Activated B cell treated with CpG ODN at 0.5 μM for 24 hours (primary cell): ENCODE data around the gene MYH9. TPM values are rescaled to one million over a fixed set of nuclear protein-coding genes. Genes with fewer than 3 reads are reported as not detected.

Experiments
- ATAC-seq: fragments of 200-7000 bp; cut with Tn5 transposase; one replicate; pipeline ENCODE4 v1.10.0; 2021; ENCODE audit warnings: low read depth, mild to moderate bottlenecking, moderate library complexity
- CTCF ChIA-PET: fragments of 350-600 bp; sonication (Branson Sonifier 250); formaldehyde crosslinking; loops from one replicate; lab custom pipeline; 2021; ENCODE audit warnings: antibody characterized with exemption; lab: Charles Lee
- POLR2A ChIA-PET: fragments of 350-600 bp; sonication (Branson Sonifier 250); formaldehyde crosslinking; loops from one replicate; lab custom pipeline; 2021; ENCODE audit warnings: antibody characterized with exemption; lab: Charles Lee
- DNase-seq: peaks from one replicate; pipeline ENCODE4 v3.0.0; 2022
- H3K27ac Mint-ChIP-seq: one replicate; pipeline ENCODE4 v1.8.0; 2020; ENCODE audit warnings: mixed read lengths
- H3K27me3 Mint-ChIP-seq: one replicate; pipeline ENCODE4 v1.8.0; 2021; ENCODE audit warnings: mixed read lengths
- H3K36me3 Mint-ChIP-seq: one replicate; pipeline ENCODE4 v1.8.0; 2021; ENCODE audit warnings: low read depth, mixed read lengths
- H3K4me1 Mint-ChIP-seq: one replicate; pipeline ENCODE4 v1.8.0; 2021; ENCODE audit warnings: mixed read lengths
- H3K4me3 Mint-ChIP-seq: one replicate; pipeline ENCODE4 v1.8.0; 2020; ENCODE audit warnings: mild to moderate bottlenecking, mixed read lengths
- H3K9me3 Mint-ChIP-seq: one replicate; pipeline ENCODE4 v1.8.0; 2020; ENCODE audit warnings: mixed read lengths
- intact Hi-C: fragments of 100-400 bp; cut with micrococcal nuclease; formaldehyde crosslinking; loops from one replicate; pipeline ENCODE4 v1.15.1; 2024
- total RNA-seq: library from RNA; stranded (reverse); gene quantifications from 2 replicates; pipeline ENCODE4 v1.2.3, GENCODE V29; 2022
- TF ChIP-seq, protein P1 (sequence below): fragments of 200-600 bp; IDR thresholded peaks from one replicate; pipeline ENCODE4 v1.8.0; 2022; ENCODE audit warnings: antibody characterized with exemption, mild to moderate bottlenecking

Gene MYH9
- total RNA-seq, 1 donor from 2014 or later, result 714 TPM

DNA sequence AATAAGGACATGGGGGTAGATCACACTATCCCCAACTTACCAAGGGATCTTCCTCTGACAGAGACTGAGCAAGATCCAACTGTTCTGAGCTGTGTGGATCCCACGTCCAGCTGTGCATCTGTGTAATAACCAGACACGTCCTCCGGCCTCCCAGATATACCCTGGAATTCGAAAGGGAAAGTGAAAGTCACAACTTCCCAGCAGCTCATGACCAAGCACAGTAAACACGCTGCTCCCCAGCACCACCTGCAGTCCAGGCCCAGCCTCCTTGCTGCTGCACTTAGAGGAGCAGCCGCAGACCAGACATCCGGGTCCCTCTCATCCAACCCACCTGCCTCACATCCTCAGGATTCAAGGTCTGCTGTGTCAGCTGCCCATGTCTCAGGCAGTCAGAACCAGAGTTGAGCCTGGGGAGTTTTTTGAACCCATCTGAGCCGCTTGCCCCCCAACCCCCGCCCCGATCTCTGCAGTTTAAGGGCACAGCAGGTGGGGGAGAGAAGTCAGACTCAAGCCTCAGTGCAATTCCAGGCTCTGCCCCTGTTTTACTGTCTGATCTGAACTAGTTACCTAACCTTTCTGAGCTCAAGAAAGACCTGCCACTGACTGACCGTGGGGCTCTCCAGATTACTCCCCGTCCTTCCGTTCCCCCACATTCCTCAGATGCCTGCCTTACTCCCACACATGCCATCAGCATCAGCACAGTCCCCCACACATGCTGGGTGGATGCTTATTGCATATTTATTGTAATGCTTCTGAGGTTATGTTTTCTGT is 148.2 kb downstream of the MYH9 start, which contains the start of gene APOL2:
Gene APOL2 (minus strand): TSS at position 127 of the 771 bp plus-strand sequence. CDS start 6,365 bp downstream, outside the sequence.
- TF ChIP-seq, protein P1, sequence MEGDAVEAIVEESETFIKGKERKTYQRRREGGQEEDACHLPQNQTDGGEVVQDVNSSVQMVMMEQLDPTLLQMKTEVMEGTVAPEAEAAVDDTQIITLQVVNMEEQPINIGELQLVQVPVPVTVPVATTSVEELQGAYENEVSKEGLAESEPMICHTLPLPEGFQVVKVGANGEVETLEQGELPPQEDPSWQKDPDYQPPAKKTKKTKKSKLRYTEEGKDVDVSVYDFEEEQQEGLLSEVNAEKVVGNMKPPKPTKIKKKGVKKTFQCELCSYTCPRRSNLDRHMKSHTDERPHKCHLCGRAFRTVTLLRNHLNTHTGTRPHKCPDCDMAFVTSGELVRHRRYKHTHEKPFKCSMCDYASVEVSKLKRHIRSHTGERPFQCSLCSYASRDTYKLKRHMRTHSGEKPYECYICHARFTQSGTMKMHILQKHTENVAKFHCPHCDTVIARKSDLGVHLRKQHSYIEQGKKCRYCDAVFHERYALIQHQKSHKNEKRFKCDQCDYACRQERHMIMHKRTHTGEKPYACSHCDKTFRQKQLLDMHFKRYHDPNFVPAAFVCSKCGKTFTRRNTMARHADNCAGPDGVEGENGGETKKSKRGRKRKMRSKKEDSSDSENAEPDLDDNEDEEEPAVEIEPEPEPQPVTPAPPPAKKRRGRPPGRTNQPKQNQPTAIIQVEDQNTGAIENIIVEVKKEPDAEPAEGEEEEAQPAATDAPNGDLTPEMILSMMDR, result no peak
- intact Hi-C loops, result loop anchor here (1.0 to 5.0 kb wide), 3 partner anchors 13 to 42 kb away; partner anchors contain the start of gene APOL1
- no peaks in the 10 kb centered on the region for H3K27me3 Mint-ChIP-seq
- CTCF ChIA-PET, result interaction anchor here (0.6 to 2.9 kb wide), 10 partner anchors 14 to 247 kb away, joined by 3 to 12 read pairs (median 4); partner anchors contain the start of gene APOL1
- peak within 1 kb of the TSS; percentile 94 for H3K27ac Mint-ChIP-seq
- peaks cover 33% of the 10 kb centered on the region for H3K36me3 Mint-ChIP-seq
- POLR2A ChIA-PET, result interaction anchor here (0.5 to 3.1 kb wide), 11 partner anchors 9 to 1351 kb away, joined by 3 to 13 read pairs (median 3); partner anchors contain the start of genes APOL1, EIF3D, FOXRED2 and TXN2
- H3K9me3 Mint-ChIP-seq, result peaks cover 3% of the 10 kb centered on the region
- DNase-seq (peak; percentile 56), ATAC-seq (peak; percentile 98)
- H3K4me1 Mint-ChIP-seq, result peaks cover 46% of the 10 kb centered on the region
- H3K4me3 Mint-ChIP-seq, result peak within 1 kb of the TSS; percentile 98

DNA sequence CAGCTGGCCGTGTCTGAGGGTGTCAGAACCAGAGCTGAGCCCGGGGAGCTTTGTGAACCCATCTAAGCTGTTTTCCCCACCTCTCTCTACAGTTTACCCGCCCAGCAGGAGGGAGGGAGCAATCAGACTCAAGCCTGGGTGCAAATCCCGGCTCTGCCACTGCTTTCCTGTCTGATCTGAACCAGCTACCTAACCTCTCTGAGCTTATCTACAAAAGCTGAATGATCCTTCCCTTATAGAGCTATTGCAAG is 148.7 kb downstream of the MYH9 start:
- Mint-ChIP-seq H3K9me3 (peaks cover 3% of the 10 kb centered on the region), H3K4me1 (peaks cover 46% of the 10 kb centered on the region), H3K27ac (peak overlapping the region; percentile 94), H3K4me3 (peak overlapping the region; percentile 98), H3K36me3 (peaks cover 34% of the 10 kb centered on the region), H3K27me3 (no peaks in the 10 kb centered on the region)
- ChIA-PET POLR2A (interaction anchor here (0.5 to 3.1 kb wide), 11 partner anchors 10 to 1352 kb away, joined by 3 to 13 read pairs (median 3); partner anchors contain the start of genes APOL1, EIF3D, FOXRED2 and TXN2), CTCF (interaction anchor here (0.6 to 2.9 kb wide), 10 partner anchors 14 to 247 kb away, joined by 3 to 12 read pairs (median 4); partner anchors contain the start of gene APOL1)
- TF ChIP-seq, protein P1, result no peak
- peak; percentile 38 for ATAC-seq
- no peak for DNase-seq
- intact Hi-C loops, result loop anchor here (1.0 to 5.0 kb wide), 3 partner anchors 14 to 42 kb away; partner anchors contain the start of gene APOL1

DNA sequence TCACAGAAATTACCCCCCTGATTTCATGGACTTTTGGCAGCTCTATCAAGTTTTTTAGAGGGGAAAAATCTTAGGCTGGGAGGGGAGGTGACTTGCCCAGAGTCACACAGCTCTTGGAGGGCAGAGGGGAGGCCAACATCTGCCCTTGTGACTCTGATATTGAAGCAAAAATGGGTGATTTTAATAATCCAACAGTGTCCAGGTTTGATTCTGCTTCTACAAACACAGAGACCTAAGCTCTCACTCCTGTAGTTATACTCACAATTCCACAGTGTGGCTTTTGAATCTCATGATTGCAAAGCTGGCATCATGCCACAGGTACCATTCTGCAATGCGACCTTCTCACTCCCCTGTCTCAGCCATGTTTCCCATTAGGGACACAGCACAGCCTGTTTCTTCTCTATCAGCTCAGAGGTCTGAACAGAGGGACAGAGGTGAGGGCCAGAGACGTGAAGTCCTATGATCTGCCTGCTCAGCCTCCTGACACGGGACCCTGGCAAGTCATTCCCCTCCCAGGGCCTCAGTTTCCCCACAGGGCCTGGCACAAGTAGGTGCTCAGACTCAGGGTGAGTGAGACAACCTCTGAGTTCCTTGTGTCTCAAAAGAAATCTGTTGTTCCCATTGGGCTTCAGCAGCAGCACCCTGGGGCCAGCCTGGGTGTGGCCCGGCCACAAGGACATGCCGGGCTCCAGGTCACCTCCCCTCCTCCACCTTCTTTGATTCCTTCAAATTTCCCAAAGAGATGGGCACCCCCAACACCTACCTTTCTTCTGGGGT is 149.2 kb downstream of the MYH9 start:
- Mint-ChIP-seq H3K4me3 (peak overlapping the region; percentile 98), H3K27me3 (no peaks in the 10 kb centered on the region), H3K36me3 (peaks cover 39% of the 10 kb centered on the region), H3K4me1 (peaks cover 50% of the 10 kb centered on the region), H3K9me3 (peaks cover 3% of the 10 kb centered on the region), H3K27ac (peak overlapping the region; percentile 94)
- POLR2A ChIA-PET, result interaction anchor here (0.5 to 3.1 kb wide), 11 partner anchors 10 to 829 kb away, joined by 3 to 13 read pairs (median 3); partner anchors contain the start of genes APOL1, APOL3, EIF3D and FOXRED2
- intact Hi-C loops, result loop anchor here (1.0 to 5.0 kb wide), 3 partner anchors 14 to 41 kb away; partner anchors contain the start of gene APOL1
- CTCF ChIA-PET, result interaction anchor here (0.6 to 2.9 kb wide), 11 partner anchors 15 to 248 kb away, joined by 3 to 12 read pairs (median 3); partner anchors contain the start of gene APOL1
- DNase-seq, result no peak
- TF ChIP-seq, protein P1, result no peak
- ATAC-seq, result peak; percentile 3

DNA sequence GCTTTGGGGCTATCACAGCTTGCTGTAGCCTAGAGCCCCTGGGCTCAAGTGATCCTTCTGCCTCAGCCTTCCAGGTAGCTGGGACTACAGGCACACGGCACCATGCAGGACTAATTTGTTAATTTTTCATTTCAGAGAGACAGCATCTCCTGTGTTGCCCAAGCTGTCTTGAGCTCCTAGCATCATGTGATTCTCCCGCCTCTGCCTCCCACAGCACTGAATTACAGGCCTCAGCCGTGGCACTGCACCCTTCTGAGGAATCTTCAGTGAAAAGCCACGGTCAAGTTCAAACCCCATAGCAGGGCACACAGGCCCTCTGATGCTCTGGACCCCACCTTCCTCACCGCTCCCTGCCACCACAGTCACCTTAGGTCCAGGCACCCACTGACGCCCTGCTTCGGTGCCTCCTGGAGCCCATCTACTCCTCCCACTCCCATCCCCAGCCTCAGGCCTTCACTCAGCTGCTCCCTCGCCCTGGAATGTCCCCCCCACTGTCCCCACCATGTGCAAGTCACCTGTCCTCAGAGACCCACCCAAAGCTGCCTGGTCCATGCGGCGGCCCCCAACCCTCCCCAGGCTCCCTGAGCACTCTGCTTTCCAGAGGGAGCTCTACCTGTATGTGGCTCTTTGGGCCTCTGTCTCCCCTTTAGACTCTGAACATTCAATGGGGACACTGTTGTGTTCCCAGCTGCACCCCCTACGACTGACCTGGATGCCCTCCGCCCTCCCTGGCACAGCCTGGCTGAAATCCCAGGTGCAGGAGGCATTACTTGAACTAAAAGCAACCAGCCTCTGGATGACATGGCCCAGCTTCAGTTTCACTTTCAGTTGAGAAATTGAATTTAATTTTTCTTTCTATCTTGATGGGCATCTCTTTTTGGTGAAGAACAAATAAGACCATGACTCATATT is 150.1 kb downstream of the MYH9 start:
- TF ChIP-seq, protein P1, result no peak
- peak overlapping the region; percentile 98 for H3K4me3 Mint-ChIP-seq
- no peaks in the 10 kb centered on the region for H3K9me3 Mint-ChIP-seq
- CTCF ChIA-PET, result interaction anchor here (1.0 to 2.9 kb wide), 2 partner anchors 63 to 249 kb away, joined by 3 to 12 read pairs; no protein-coding TSS in a partner anchor
- POLR2A ChIA-PET, result interaction anchor here (1.1 to 3.1 kb wide), 3 partner anchors 16 to 77 kb away, joined by 3 to 13 read pairs (median 5); partner anchors contain the start of genes APOL1 and APOL3
- no peak for ATAC-seq
- H3K36me3 Mint-ChIP-seq, result peaks cover 47% of the 10 kb centered on the region
- peaks cover 58% of the 10 kb centered on the region for H3K4me1 Mint-ChIP-seq
- H3K27ac Mint-ChIP-seq, result peak overlapping the region; percentile 94
- no peak for DNase-seq
- no peaks in the 10 kb centered on the region for H3K27me3 Mint-ChIP-seq
- intact Hi-C loops, result loop anchor here (2.0 to 5.0 kb wide), 2 partner anchors 15 to 40 kb away; partner anchors contain the start of gene APOL1
